Immature natural killer cell (primary cell): ENCODE data around the gene GTF3C2. TPM values are rescaled to one million over a fixed set of nuclear protein-coding genes. Genes with fewer than 3 reads are reported as not detected.
A peak's percentile ranks its signal among the peaks of the same experiment; 100 is the strongest.

Source experiments
- DNase-seq, 3 donors: peaks; one replicate each; pipeline ENCODE4 v3.0.0; 2022; ENCODE audit warnings: mixed read lengths in 1 of 3
- H3K27ac Mint-ChIP-seq, 6 donors: one replicate each; pipeline ENCODE4 v1.8.0; 2020; ENCODE audit warnings: mixed read lengths in 6 of 6, mild to moderate bottlenecking in 5 of 6, inconsistent platforms in 4 of 6, moderate library complexity in 3 of 6
- H3K27me3 Mint-ChIP-seq, 3 donors: one replicate each; pipeline ENCODE4 v1.8.0; 2020 to 2021; ENCODE audit warnings: low read depth in 3 of 3, mild to moderate bottlenecking in 3 of 3, mixed read lengths in 3 of 3, moderate library complexity in 3 of 3, inconsistent platforms in 1 of 3
- H3K36me3 Mint-ChIP-seq, 3 donors: one replicate each; pipeline ENCODE4 v1.8.0; 2020; ENCODE audit warnings: mixed read lengths in 3 of 3, inconsistent platforms in 2 of 3, mild to moderate bottlenecking in 2 of 3
- H3K4me1 Mint-ChIP-seq, 2 donors: one replicate each; pipeline ENCODE4 v1.8.0; 2020; ENCODE audit warnings: inconsistent platforms in 2 of 2, mild to moderate bottlenecking in 2 of 2, mixed read lengths in 2 of 2, moderate library complexity in 1 of 2
- H3K4me3 Mint-ChIP-seq, 5 donors: one replicate each; pipeline ENCODE4 v1.8.0; 2020; ENCODE audit warnings: mild to moderate bottlenecking in 5 of 5, mixed read lengths in 5 of 5, inconsistent platforms in 3 of 5, moderate library complexity in 3 of 5
- H3K9me3 Mint-ChIP-seq, 6 donors: one replicate each; pipeline ENCODE4 v1.8.0; 2020; ENCODE audit warnings: mild to moderate bottlenecking in 6 of 6, mixed read lengths in 6 of 6, inconsistent platforms in 4 of 6, moderate library complexity in 3 of 6
- polyA plus RNA-seq, 3 donors: library from polyadenylated mRNA; unstranded; fragments of 300-500 nt; fragmentation: Illumina TruSeq; gene quantifications; one replicate each; pipeline ENCODE4 v1.2.3, GENCODE V29; 2021

The GTF3C2 gene, protein sequence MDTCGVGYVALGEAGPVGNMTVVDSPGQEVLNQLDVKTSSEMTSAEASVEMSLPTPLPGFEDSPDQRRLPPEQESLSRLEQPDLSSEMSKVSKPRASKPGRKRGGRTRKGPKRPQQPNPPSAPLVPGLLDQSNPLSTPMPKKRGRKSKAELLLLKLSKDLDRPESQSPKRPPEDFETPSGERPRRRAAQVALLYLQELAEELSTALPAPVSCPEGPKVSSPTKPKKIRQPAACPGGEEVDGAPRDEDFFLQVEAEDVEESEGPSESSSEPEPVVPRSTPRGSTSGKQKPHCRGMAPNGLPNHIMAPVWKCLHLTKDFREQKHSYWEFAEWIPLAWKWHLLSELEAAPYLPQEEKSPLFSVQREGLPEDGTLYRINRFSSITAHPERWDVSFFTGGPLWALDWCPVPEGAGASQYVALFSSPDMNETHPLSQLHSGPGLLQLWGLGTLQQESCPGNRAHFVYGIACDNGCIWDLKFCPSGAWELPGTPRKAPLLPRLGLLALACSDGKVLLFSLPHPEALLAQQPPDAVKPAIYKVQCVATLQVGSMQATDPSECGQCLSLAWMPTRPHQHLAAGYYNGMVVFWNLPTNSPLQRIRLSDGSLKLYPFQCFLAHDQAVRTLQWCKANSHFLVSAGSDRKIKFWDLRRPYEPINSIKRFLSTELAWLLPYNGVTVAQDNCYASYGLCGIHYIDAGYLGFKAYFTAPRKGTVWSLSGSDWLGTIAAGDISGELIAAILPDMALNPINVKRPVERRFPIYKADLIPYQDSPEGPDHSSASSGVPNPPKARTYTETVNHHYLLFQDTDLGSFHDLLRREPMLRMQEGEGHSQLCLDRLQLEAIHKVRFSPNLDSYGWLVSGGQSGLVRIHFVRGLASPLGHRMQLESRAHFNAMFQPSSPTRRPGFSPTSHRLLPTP
- polyA plus RNA-seq, result 10 to 100 TPM; 22.1 to 43.7 (median 34.7) TPM

DNA sequence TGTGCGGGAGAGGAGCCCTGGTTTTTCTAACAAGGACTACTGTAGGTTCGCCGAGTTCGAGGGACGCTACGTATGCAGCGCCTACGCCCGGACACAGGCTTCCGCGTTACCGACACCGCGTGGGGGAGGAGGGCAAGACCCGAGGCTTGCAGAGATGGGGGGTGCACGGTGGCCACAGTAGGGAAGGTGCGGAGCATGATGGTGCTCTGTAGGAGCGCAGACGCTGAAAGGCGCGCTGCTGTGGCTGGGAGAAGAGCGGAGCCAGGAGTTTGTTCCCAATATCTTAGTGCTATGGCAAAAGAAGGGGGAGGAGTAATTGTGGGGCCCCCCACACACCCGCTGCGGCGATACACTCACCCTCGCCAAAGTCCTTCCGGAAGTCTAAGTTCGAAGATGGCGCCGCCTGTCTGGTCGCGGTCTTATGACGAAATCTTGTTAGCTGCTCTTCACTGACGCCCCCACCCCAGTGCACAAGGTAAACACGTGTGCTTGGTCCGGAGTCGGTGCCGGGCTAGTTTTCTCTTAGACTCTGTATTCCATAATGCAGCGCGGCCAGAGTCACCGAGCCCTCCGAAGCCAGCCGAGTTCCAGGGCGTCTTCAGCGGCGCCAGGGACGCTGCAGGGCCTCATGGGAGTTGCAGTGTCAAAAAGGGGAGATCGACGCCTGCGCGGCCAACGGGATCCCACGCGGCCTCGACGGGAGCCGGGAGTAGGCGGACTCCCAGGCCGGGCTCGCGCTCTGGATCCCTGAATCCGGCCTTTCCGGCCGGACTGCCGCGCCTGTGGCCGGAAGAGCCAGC is at the start of gene GTF3C2:
GTF3C2 (minus strand) TSS at position 383 of the 800 bp plus-strand sequence. CDS start 13,210 bp downstream, outside the sequence.
- peak; percentile 94 for DNase-seq
- H3K27ac Mint-ChIP-seq, result peak within 1 kb of the TSS; percentile 94 to 100 (median 98)
- no peaks in the 10 kb centered on the region for H3K36me3 Mint-ChIP-seq
- peaks cover 6 to 12% (median 7%) of the 10 kb centered on the region in 3 donors for H3K27me3 Mint-ChIP-seq
- H3K4me1 Mint-ChIP-seq, result peaks cover 47 to 62% of the 10 kb centered on the region in 2 donors
- H3K4me3 Mint-ChIP-seq, result peak within 1 kb of the TSS; percentile 92 to 100 (median 98)
- no peaks in the 10 kb centered on the region for H3K9me3 Mint-ChIP-seq

DNA sequence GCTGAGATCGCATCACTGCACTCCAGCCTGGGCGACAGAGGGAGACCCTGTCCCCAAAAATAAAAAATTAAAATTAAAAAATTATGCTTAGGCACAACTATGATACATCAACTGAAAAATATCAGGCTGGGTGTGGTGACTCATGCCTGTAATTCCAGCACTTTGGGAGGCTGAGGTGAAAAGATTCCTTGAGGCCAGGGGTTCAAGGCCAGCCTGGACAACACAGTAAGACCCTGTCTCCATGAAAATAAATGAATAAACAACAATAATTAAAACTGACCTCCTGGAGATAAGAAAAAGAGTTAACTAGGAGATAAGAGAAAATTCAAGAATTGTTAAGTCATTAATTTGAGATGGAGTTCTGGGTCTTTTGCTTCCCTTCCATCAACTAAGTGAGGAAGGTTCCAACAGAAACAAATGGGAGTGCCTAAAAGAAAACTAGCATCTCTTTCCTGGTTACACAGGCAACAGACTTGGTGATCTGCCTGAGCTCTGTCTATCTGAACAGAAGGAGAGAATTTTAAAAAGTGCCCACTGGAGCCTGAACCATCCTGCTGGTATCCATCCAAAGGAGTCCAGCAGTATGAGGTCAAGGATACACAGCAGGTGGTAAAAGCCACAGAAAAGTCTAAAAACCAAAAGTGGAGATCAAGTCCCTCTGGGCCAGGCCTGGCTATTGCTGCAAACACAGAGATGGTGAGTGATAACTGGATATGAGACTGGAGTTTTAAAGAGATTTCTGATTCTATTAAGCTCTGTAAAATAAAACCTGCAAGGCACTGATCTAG is 44.0 kb upstream of the GTF3C2 start:
- H3K36me3 Mint-ChIP-seq, result no peaks in the 10 kb centered on the region
- H3K4me3 Mint-ChIP-seq, result no peak overlapping the region
- DNase-seq, result no peak
- peak overlapping the region in 5 of 6 donors; percentile 64 to 82 (median 71) for H3K27ac Mint-ChIP-seq
- peaks cover 23 to 45% of the 10 kb centered on the region in 2 donors for H3K4me1 Mint-ChIP-seq
- H3K9me3 Mint-ChIP-seq, result no peaks in the 10 kb centered on the region
- peaks cover 0 to under 1% (median 0%) of the 10 kb centered on the region in 3 donors for H3K27me3 Mint-ChIP-seq

DNA sequence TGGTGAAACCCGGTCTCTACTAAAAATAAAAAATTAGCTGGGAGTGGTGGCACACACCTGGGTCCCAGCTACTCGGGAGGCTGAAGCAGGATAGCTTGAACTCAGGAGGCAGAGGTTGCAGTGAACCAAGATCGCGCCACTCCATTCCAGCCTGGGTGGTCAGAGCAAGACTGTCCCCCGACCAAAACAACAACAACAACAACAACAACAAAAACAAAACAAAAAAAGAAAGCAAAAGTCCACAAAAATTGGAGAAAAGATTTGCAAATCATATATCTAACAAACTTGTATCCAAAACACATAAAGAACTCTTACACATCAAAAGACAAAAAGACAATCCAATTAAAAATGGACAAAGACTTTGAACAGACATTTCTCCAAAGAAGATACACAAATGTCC is 42.4 kb upstream of the GTF3C2 start:
- peaks cover 0 to 2% (median 0%) of the 10 kb centered on the region in 3 donors for H3K27me3 Mint-ChIP-seq
- H3K27ac Mint-ChIP-seq, result peak overlapping the region in 4 of 6 donors; percentile 3 to 53 (median 10)
- no peaks in the 10 kb centered on the region for H3K9me3 Mint-ChIP-seq
- H3K36me3 Mint-ChIP-seq, result no peaks in the 10 kb centered on the region
- H3K4me1 Mint-ChIP-seq, result peaks cover 22 to 44% of the 10 kb centered on the region in 2 donors
- no peak for DNase-seq
- no peak overlapping the region for H3K4me3 Mint-ChIP-seq

DNA sequence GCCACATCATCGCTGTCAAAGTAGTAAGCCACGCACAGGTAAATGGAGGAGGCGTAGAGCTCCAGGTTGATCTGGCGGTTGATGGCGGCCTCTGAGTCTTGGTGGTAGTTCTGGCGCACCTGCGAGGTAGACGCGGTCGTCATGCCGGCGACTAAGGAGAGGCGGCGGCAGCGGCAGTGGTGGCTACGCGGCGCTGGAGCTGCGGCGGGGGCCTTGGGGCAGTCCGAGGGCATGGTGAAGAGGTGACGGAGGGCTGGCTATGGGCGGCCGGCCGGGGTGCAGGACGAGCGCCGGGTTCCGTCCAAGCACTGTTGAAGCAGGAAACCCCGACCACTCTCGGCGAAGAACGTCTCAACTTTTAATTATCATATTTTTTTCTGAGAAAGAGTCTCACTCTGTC is 36.7 kb upstream of the GTF3C2 start:
- Mint-ChIP-seq H3K4me1 (peaks cover 32 to 52% of the 10 kb centered on the region in 2 donors), H3K36me3 (no peaks in the 10 kb centered on the region), H3K27me3 (peaks cover 7 to 10% (median 10%) of the 10 kb centered on the region in 3 donors), H3K4me3 (peak overlapping the region in 2 of 5 donors; percentile 27), H3K27ac (peak overlapping the region in 4 of 6 donors; percentile 66 to 94 (median 82)), H3K9me3 (no peaks in the 10 kb centered on the region)
- DNase-seq, result no peak

DNA sequence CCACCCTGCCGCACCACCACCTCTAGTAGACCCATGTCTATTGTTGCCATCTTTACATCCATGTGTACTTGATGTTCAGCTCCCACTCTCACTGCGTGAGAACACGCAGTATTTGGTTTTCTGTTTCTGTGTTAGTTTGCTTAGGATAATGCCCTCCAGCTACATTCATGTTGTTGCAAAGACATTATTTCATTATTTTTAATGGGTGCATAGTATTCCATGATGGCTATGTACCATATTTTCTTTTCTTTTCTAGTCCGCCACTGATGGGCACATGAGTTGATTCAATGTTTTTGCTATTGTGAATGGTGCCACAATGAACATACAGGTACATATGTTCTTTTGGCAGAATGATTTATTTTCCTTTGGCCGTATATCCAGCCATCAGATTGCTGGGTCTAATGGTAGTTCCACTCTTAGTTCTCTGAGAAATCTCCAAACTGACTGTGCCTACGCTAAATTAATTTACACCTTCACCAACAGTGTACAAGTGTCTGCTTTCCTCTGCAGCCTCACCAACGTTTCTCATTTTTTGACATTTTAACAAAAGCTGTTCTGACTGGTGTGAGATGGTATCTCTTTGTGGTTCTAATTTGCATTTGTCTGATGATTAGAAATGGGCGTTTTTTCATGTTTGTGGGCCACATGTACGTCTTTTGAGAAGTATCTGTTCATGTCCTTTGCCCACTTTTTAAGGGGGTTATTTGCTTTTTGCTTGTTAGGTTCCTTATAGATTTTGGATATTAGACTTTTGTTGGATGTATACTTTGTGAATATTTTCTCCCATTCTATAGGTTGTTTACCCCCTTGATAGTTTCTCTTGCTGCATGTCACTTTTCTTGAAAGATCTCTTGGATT is 34.5 kb upstream of the GTF3C2 start:
- Mint-ChIP-seq H3K4me3 (peak overlapping the region; percentile 54 to 77 (median 67)), H3K9me3 (no peaks in the 10 kb centered on the region), H3K27ac (peak overlapping the region; percentile 86 to 96 (median 92)), H3K36me3 (no peaks in the 10 kb centered on the region), H3K27me3 (peaks cover 7 to 10% (median 10%) of the 10 kb centered on the region in 3 donors), H3K4me1 (peaks cover 29 to 38% of the 10 kb centered on the region in 2 donors)
- peak; percentile 70 to 76 (median 70) for DNase-seq

DNA sequence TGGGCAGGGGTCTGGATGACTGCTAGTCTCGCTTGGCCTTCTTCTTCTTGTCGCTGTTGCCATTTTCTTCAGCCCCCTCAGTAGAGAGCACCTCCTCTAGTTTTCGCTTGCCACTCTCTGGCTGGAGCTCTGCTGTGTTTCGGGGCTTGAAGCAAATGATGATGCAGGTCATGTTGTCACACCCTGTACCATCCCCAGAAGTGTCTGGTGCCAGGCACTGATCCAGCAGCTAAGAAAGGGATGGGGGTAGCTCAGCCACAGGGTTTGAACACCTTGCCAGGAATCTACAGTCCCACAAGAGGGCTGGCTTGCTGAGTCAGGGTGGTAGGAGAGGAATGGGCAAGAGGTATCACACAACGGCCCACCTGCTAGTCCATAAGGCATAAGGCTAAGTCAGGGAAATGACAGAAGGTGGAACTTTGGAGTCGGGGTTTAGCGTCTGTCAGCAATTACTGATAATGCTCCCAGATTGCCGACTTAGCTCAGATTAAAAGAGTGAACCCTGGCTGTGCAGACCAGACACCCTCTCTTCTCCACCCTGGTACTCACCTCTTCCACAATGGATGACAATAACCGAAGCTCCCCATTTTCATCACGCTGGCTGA is 25.1 kb upstream of the GTF3C2 start:
- H3K9me3 Mint-ChIP-seq, result no peaks in the 10 kb centered on the region
- peak overlapping the region; percentile 86 to 92 (median 90) for H3K4me3 Mint-ChIP-seq
- H3K27ac Mint-ChIP-seq, result peak overlapping the region; percentile 90 to 95 (median 93)
- H3K4me1 Mint-ChIP-seq, result peaks cover 23 to 24% of the 10 kb centered on the region in 2 donors
- H3K27me3 Mint-ChIP-seq, result peaks cover 0 to 13% (median 4%) of the 10 kb centered on the region in 3 donors
- peaks cover 10 to 27% (median 15%) of the 10 kb centered on the region in 3 donors for H3K36me3 Mint-ChIP-seq
- no peak for DNase-seq

DNA sequence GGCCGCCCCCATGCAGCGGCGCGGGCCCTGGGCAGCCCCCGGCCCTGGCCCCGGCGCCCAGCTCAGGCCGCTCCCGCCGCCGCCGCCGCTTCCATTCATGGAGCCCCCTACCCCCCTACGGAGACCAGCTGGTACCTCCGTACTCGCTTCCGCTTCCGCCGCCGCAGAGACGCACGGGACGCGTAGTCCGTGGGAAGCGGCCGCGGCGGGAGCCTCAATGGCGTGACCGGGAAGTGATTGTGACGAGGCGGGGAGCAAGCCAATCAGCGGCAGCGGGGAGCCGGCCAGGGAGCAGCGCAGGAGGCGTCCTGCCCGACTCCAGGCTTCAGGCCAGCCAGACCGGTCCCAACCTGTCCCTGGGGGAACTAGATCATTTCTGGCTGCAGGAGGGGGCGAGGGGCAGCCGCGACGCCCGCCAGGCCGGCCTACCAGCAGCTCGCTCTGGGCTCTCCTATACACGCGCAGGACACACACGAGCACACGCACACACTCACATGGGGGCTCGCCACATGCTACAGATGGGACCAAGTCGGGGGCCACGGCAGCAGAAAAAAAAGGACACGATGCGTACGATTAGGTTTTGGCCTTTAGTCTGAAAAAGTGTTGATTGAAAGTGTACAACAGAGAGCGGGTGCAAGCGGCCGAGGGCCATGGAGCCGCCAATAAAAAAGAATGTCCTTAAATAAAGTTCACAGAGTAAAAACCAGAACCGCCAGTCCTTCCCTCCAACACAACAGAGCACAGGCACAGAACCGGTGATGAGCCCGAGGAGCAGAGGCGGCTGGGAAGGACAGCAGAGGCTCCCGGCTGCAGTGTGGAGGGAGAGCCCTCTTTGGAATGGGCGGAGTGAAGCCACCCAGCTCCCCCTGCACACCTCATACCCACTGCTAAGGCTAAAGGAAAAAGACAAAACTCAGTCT is 24.3 kb upstream of the GTF3C2 start, which contains the start of gene ZNF513:
ZNF513 (minus strand) TSS at position 109 of the 920 bp plus-strand sequence. CDS start 208 bp downstream, outside the sequence.
- Mint-ChIP-seq H3K9me3 (no peaks in the 10 kb centered on the region), H3K4me3 (peak within 1 kb of the TSS; percentile 86 to 92 (median 90)), H3K27ac (peak within 1 kb of the TSS; percentile 90 to 95 (median 94)), H3K36me3 (peaks cover 10 to 34% (median 17%) of the 10 kb centered on the region in 3 donors), H3K4me1 (peaks cover 23 to 24% of the 10 kb centered on the region in 2 donors), H3K27me3 (peaks cover 0 to 13% (median 4%) of the 10 kb centered on the region in 3 donors)
- DNase-seq, result peak; percentile 88

DNA sequence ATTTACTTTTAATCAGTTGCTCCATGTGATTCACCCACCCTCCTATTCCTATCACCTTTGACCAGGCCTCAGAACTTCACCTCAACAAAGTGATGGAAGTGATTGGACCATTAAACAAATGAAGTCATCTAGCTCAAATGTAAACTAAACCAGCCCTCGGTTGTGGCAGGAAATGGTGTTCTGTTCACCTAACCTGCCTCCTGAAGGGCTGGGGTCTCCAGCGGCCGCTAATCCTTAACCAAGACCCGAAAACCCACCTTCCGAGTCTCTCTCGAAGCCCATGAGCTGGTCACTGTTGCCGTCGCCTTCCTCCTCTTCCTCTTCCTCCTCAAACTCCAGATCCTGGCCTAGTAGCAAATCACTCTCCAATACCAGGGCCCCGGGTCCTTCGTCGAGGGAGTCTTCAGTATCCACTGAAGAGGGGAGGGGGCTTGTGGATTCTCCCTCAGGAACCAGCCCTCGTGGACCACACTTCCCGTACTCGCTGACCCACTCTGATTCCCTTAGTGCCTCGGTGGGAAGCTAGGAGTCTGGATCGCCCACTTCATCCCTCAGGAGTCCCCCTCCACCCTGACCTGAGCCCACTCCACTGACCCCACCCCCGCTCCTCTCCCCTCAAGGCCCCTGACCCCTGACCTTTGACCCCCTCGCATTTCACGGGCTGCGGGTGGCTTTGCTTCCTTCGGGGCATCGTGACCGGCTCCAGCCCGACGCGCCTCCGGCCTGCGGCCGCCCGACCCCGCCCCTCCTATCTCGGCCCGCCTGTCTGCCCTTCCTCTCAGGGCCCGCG is 23.5 kb upstream of the GTF3C2 start:
- peaks cover 23 to 24% of the 10 kb centered on the region in 2 donors for H3K4me1 Mint-ChIP-seq
- peaks cover 7 to 33% (median 13%) of the 10 kb centered on the region in 3 donors for H3K36me3 Mint-ChIP-seq
- H3K9me3 Mint-ChIP-seq, result no peaks in the 10 kb centered on the region
- peak; percentile 19 to 30 (median 26) for DNase-seq
- H3K4me3 Mint-ChIP-seq, result peak overlapping the region; percentile 85 to 92 (median 89)
- peaks cover 0 to 13% (median 4%) of the 10 kb centered on the region in 3 donors for H3K27me3 Mint-ChIP-seq
- peak overlapping the region; percentile 85 to 95 (median 91) for H3K27ac Mint-ChIP-seq

DNA sequence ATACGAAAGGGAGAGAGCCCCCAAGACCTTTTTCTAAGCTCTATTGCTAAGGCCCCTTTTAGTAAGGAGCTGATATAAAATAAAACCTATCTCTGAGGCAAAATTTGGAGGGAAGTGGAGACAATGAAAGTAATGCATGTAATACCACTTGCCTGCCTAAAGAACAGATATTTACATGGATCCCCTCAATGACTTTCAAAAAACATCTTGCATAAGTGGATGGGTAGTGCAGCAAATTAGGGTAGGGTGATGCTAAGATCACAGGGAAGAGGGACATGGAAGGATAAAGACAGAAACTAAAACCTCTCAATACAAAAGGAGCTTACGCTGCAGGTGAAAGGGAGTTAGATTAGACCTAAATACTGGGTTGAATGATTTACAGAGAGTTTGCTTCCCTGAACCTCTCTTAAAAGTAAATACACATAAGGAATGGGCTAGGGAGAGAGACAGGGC is 22.8 kb upstream of the GTF3C2 start:
- peak overlapping the region; percentile 85 to 92 (median 89) for H3K4me3 Mint-ChIP-seq
- no peaks in the 10 kb centered on the region for H3K9me3 Mint-ChIP-seq
- H3K4me1 Mint-ChIP-seq, result peaks cover 23 to 24% of the 10 kb centered on the region in 2 donors
- no peak for DNase-seq
- peaks cover 0 to 13% (median 4%) of the 10 kb centered on the region in 3 donors for H3K27me3 Mint-ChIP-seq
- peaks cover 6 to 36% (median 16%) of the 10 kb centered on the region in 3 donors for H3K36me3 Mint-ChIP-seq
- peak overlapping the region; percentile 85 to 95 (median 91) for H3K27ac Mint-ChIP-seq
